ENCODE results near the gene TIMM44. TPM values are rescaled to one million over a fixed set of nuclear protein-coding genes. Genes with fewer than 3 reads are reported as not detected.

TIMM44 gene
- total and polyA plus RNA-seq, 2 of the 8 experiments (the other 6 are each of a cell fraction or from before 2014, with no cell fraction given): 131 to 150 TPM

DNA sequence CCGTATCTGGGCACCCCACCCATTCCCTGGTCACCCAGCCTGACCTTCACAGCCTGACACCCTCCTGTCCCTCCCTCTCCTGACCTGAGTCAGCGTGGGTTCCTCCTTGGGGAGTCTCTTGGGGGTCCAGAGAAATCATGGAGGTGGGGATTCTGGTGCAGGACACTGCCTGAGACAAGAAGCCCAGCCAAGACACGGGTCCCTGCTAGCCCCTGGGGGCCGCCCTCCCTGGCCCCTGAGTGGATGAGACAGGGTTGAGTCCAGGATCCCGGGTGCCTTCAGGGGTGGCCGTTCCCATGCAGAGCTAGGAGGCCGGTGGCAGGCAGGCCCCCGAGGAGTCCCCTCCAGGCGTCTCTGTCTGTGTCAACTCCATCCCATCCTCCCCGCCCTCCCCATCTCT is 38.2 kb downstream of the TIMM44 start:
- H2BK120ac ChIP-seq (replicated peaks; ENCODE audit: low read depth, low read length): no peak overlapping the region
- no peak overlapping the region for H3K18ac ChIP-seq (ENCODE audit: extremely low read depth, low read length)
- H4K5ac ChIP-seq (ENCODE audit: insufficient read length, low read depth, low read length): no peak overlapping the region
- no peak overlapping the region for H2AK5ac ChIP-seq (ENCODE audit: low read depth, low read length)
- peaks cover 0 to 22% of the 10 kb centered on the region in 2 experiments; a peak in 2 of 4 replicates for H3K79me2 ChIP-seq (ENCODE audit: control insufficient read depth in 1 of 2, insufficient read depth in 2 of 2, low read length in 2 of 2)
- H3K9ac ChIP-seq (replicated peaks in 1 of 4; ENCODE audit: extremely low read depth in 1 of 4, low read depth in 3 of 4, low read length in 3 of 4): no peak overlapping the region
- no peak overlapping the region for H3K14ac ChIP-seq (ENCODE audit: insufficient read length)
- H4K8ac ChIP-seq (ENCODE audit: extremely low read depth, insufficient read depth, low read length): no peak overlapping the region
- WGBS, 2 experiments (ENCODE audit: extremely low coverage in 1 of 2, insufficient coverage in 1 of 2, insufficient read length in 1 of 2, insufficient replicate concordance in 2 of 2, low coverage in 1 of 2, low lambda C conversion rate in 2 of 2, missing lambda C conversion rate in 1 of 2): 80% methylated on average over 10 of the region's 10 CpGs; no CpG with 5 or more reads in 1 of the 2 experiments
- TF ChIP-seq RBBP5 (IDR thresholded peaks at IDR 0.05; ENCODE audit: borderline replicate concordance, low read depth, low read length) (no peak), GTF2F1 (IDR thresholded peaks at IDR 0.05; ENCODE audit: borderline replicate concordance, low read depth, low read length) (no peak), TCF12 (IDR thresholded peaks at IDR 0.05; ENCODE audit: low read depth, low read length) (no peak), GABPA (IDR thresholded peaks at IDR 0.05; ENCODE audit: borderline replicate concordance, insufficient read depth, low read length) (no peak), SIX5 (IDR thresholded peaks at IDR 0.05; ENCODE audit: low read depth, low read length) (no peak), TEAD4 (IDR thresholded peaks at IDR 0.05; ENCODE audit: low read depth, low read length) (no peak), CHD1 (IDR thresholded peaks at IDR 0.05; ENCODE audit: low read depth, low read length) (no peak), FOSL1 (IDR thresholded peaks at IDR 0.05; ENCODE audit: insufficient read depth, low read depth, low read length) (no peak), CHD2 (IDR thresholded peaks at IDR 0.05; ENCODE audit: low read length) (no peak), USF2 (IDR thresholded peaks at IDR 0.05; ENCODE audit: low read length) (no peak), CEBPB (IDR thresholded peaks at IDR 0.05; ENCODE audit: low read depth, low read length) (no peak)
- H3K23me2 ChIP-seq (ENCODE audit: low read depth, low read length): peaks cover 13% of the 10 kb centered on the region
- H3K4me2 ChIP-seq (ENCODE audit: insufficient read depth in 1 of 2, low read depth in 2 of 2, low read length in 2 of 2): peak overlapping the region in 1 of 2 experiments; percentile 90; a peak in 1 of 4 replicates
- no peak overlapping the region for H3K27ac ChIP-seq (ENCODE audit: low read depth, low read length)
- H3K9me3 ChIP-seq (ENCODE audit: insufficient read depth in 2 of 2, low read depth in 1 of 2, low read length in 1 of 2): no peaks in the 10 kb centered on the region
- FAIRE-seq: no peak
- peaks cover 11% of the 10 kb centered on the region for H3K79me1 ChIP-seq (ENCODE audit: low read depth, low read length)
- H4K20me1 ChIP-seq (replicated peaks in 1 of 2; ENCODE audit: control insufficient read depth in 1 of 2, insufficient read depth in 2 of 2, low read length in 2 of 2): peaks cover 3 to 17% of the 10 kb centered on the region in 2 experiments
- POLR2A ChIA-PET (ENCODE audit: partially characterized antibody): no interaction called here
- H3K23ac ChIP-seq (ENCODE audit: insufficient read length): no peak overlapping the region
- H3K4ac ChIP-seq (replicated peaks; ENCODE audit: insufficient read length, low read depth, low read length): no peak overlapping the region
- H3K56ac ChIP-seq (replicated peaks; ENCODE audit: insufficient read length, low read depth, low read length): no peak overlapping the region
- no peak overlapping the region for H4K91ac ChIP-seq (replicated peaks; ENCODE audit: insufficient read length, low read length)
- H2BK20ac ChIP-seq (ENCODE audit: low read length): no peak overlapping the region
- H2BK12ac ChIP-seq (ENCODE audit: low read depth, low read length): no peak overlapping the region
- no peaks in the 10 kb centered on the region for H3K27me3 ChIP-seq (replicated peaks in 1 of 4; ENCODE audit: control insufficient read depth in 3 of 4, extremely low read depth in 1 of 4, insufficient read depth in 3 of 4, low read length in 3 of 4)
- CTCF ChIA-PET (ENCODE audit: partially characterized antibody): no interaction called here
- no peak overlapping the region for H2BK15ac ChIP-seq (ENCODE audit: low read length)
- H2AFZ ChIP-seq (ENCODE audit: low read length): no peak overlapping the region
- H3K4me3 ChIP-seq (ENCODE audit: extremely low read depth in 1 of 4, insufficient read depth in 2 of 4, low read depth in 3 of 4, low read length in 4 of 4): peak overlapping the region in 1 of 4 experiments; percentile 86; a peak in 3 of 8 replicates
- DNase-seq (ENCODE audit: low read depth in 1 of 2, low spot score in 2 of 2): no peak
- peaks cover 0 to 5% (median 2%) of the 10 kb centered on the region in 4 experiments; a peak in 4 of 8 replicates for H3K36me3 ChIP-seq (ENCODE audit: control insufficient read depth in 2 of 4, insufficient read depth in 4 of 4, low read length in 3 of 4)
- H3K4me1 ChIP-seq (replicated peaks in 1 of 4; ENCODE audit: control insufficient read depth in 3 of 4, insufficient read depth in 4 of 4, low read length in 3 of 4): peaks cover 0 to 13% (median 7%) of the 10 kb centered on the region in 4 experiments; a peak in 5 of 7 replicates
- no peak overlapping the region for H2BK5ac ChIP-seq (ENCODE audit: low read depth, low read length)
